Activated T-helper 1 cell treated with anti-CD3 and anti-CD28 coated beads, Interleukin-12 subunit alpha, Interleukin-12 subunit beta, Interleukin-2, Interleukin-4 antibody, amounts not matched to agents 30 ng/mL and 10 ng/mL and 1 ng/mL, durations not matched to agents 14 hours and 24 hours and 36 hours (primary cell): ENCODE data around the gene TAF12. TPM values are rescaled to one million over a fixed set of nuclear protein-coding genes. Genes with fewer than 3 reads are reported as not detected.
"Not testable (repeated sequence)": the region's sequence is repeated elsewhere in the genome, so short reads cannot be mapped to it uniquely, and the experiment has no call there.

ENCODE experiments used
- DNase-seq: peaks from one replicate; pipeline ENCODE4 v3.0.0; 2021; ENCODE audit warnings: low spot score
- H3K27ac Mint-ChIP-seq: one replicate; pipeline ENCODE4 v1.8.0; 2021; ENCODE audit warnings: mild to moderate bottlenecking, mixed read lengths
- H3K27me3 Mint-ChIP-seq: one replicate; pipeline ENCODE4 v1.8.0; 2022; ENCODE audit warnings: mild to moderate bottlenecking, moderate library complexity, mixed read lengths; ENCODE audit not compliant: insufficient read depth
- H3K36me3 Mint-ChIP-seq: one replicate; pipeline ENCODE4 v1.8.0; 2021; ENCODE audit warnings: low read depth, mixed read lengths
- H3K4me1 Mint-ChIP-seq: one replicate; pipeline ENCODE4 v1.8.0; 2021; ENCODE audit warnings: low read depth, mixed read lengths
- H3K4me3 Mint-ChIP-seq: one replicate; pipeline ENCODE4 v1.8.0; 2021; ENCODE audit warnings: mild to moderate bottlenecking, moderate library complexity, mixed read lengths
- H3K9me3 Mint-ChIP-seq: one replicate; pipeline ENCODE4 v1.8.0; 2021; ENCODE audit warnings: mixed read lengths
- intact Hi-C: fragments of 100-400 bp; cut with micrococcal nuclease; formaldehyde crosslinking; loops from one replicate; pipeline ENCODE4 v1.15.1; 2024
- total RNA-seq: library from RNA; stranded (reverse); gene quantifications from 2 replicates; pipeline ENCODE4 v1.2.3, GENCODE V29; 2022

The TAF12 gene
- 32.8 and 33.9 TPM in 2 replicates for total RNA-seq

GRCh38 chr1:28642847-28643635 lies at the start of gene TAF12:
TAF12 (minus strand) TSS chr1:28643067; CDS start chr1:28622081, 20,986 bp downstream.
- peak within 1 kb of the TSS; percentile 99 for H3K4me3 Mint-ChIP-seq
- peak within 1 kb of the TSS; percentile 99 for H3K27ac Mint-ChIP-seq
- peaks cover 55% of the 10 kb centered on the region for H3K4me1 Mint-ChIP-seq
- intact Hi-C loops, result loop anchor here (1.0 to 10.0 kb wide), 11 partner anchors 25 to 558 kb away; partner anchors contain the start of genes EYA3, GMEB1, SRSF4 and TRNAU1AP
- H3K9me3 Mint-ChIP-seq, result no peaks in the 10 kb centered on the region
- peaks cover 12% of the 10 kb centered on the region for H3K36me3 Mint-ChIP-seq
- DNase-seq, result peak; percentile 85
- no peaks in the 10 kb centered on the region for H3K27me3 Mint-ChIP-seq

GRCh38 chr1:28691627-28692026 lies 48.8 kb upstream of the TAF12 start:
- intact Hi-C loops, H3K27ac Mint-ChIP-seq, H3K9me3 Mint-ChIP-seq, H3K27me3 Mint-ChIP-seq, H3K4me1 Mint-ChIP-seq, H3K4me3 Mint-ChIP-seq, DNase-seq: not testable (repeated sequence)
- peaks cover 34% of the 10 kb centered on the region for H3K36me3 Mint-ChIP-seq

GRCh38 chr1:28684937-28685336 lies 42.1 kb upstream of the TAF12 start:
- Mint-ChIP-seq H3K27ac (no peak overlapping the region), H3K4me1 (no peaks in the 10 kb centered on the region), H3K9me3 (no peaks in the 10 kb centered on the region), H3K36me3 (peaks cover 27% of the 10 kb centered on the region), H3K27me3 (no peaks in the 10 kb centered on the region), H3K4me3 (no peak overlapping the region)
- intact Hi-C loops, result no loop called here
- DNase-seq, result no peak

GRCh38 chr1:28682840-28683239 lies 40.0 kb upstream of the TAF12 start:
- H3K36me3 Mint-ChIP-seq, result peaks cover 27% of the 10 kb centered on the region
- no peak overlapping the region for H3K4me3 Mint-ChIP-seq
- intact Hi-C loops, result no loop called here
- H3K27ac Mint-ChIP-seq, result no peak overlapping the region
- H3K9me3 Mint-ChIP-seq, result no peaks in the 10 kb centered on the region
- no peak for DNase-seq
- H3K27me3 Mint-ChIP-seq, result peaks cover 3% of the 10 kb centered on the region
- no peaks in the 10 kb centered on the region for H3K4me1 Mint-ChIP-seq

GRCh38 chr1:28680151-28680550 lies 37.3 kb upstream of the TAF12 start:
- DNase-seq, result no peak
- no peaks in the 10 kb centered on the region for H3K4me1 Mint-ChIP-seq
- no peak overlapping the region for H3K4me3 Mint-ChIP-seq
- H3K9me3 Mint-ChIP-seq, result no peaks in the 10 kb centered on the region
- peaks cover 22% of the 10 kb centered on the region for H3K36me3 Mint-ChIP-seq
- peaks cover 3% of the 10 kb centered on the region for H3K27me3 Mint-ChIP-seq
- intact Hi-C loops, result no loop called here
- no peak overlapping the region for H3K27ac Mint-ChIP-seq

- Mint-ChIP-seq H3K27ac (no peak overlapping the region), H3K4me1 (no peaks in the 10 kb centered on the region), H3K27me3 (peaks cover 3% of the 10 kb centered on the region), H3K4me3 (no peak overlapping the region), H3K36me3 (peaks cover 7% of the 10 kb centered on the region), H3K9me3 (no peaks in the 10 kb centered on the region)
- DNase-seq, result no peak
- intact Hi-C loops, result no loop called here
These were observed 33.0 kb upstream of the TAF12 start for GRCh38 chr1:28675924-28676257.

- intact Hi-C loops, H3K4me1 Mint-ChIP-seq, H3K27ac Mint-ChIP-seq, H3K27me3 Mint-ChIP-seq, DNase-seq, H3K9me3 Mint-ChIP-seq, H3K4me3 Mint-ChIP-seq, H3K36me3 Mint-ChIP-seq: not testable (repeated sequence)
These were observed 30.1 kb upstream of the TAF12 start for GRCh38 chr1:28672971-28673370.

GRCh38 chr1:28671254-28671780 lies 28.4 kb upstream of the TAF12 start:
- no peak for DNase-seq
- intact Hi-C loops, result no loop called here
- peaks cover 7% of the 10 kb centered on the region for H3K36me3 Mint-ChIP-seq
- no peak overlapping the region for H3K27ac Mint-ChIP-seq
- no peaks in the 10 kb centered on the region for H3K9me3 Mint-ChIP-seq
- no peak overlapping the region for H3K4me3 Mint-ChIP-seq
- no peaks in the 10 kb centered on the region for H3K27me3 Mint-ChIP-seq
- peaks cover 6% of the 10 kb centered on the region for H3K4me1 Mint-ChIP-seq

- Mint-ChIP-seq H3K4me3 (peak overlapping the region; percentile 90), H3K9me3 (no peaks in the 10 kb centered on the region), H3K27me3 (no peaks in the 10 kb centered on the region), H3K27ac (peak overlapping the region; percentile 98), H3K4me1 (peaks cover 11% of the 10 kb centered on the region), H3K36me3 (peaks cover 3% of the 10 kb centered on the region)
- intact Hi-C loops, result loop anchor here (1.0 to 5.0 kb wide), 6 partner anchors 21 to 512 kb away; partner anchors contain the start of genes RNU11, SRSF4, TAF12 and YTHDF2
- peak; percentile 22 for DNase-seq
These were observed 26.3 kb upstream of the TAF12 start for GRCh38 chr1:28668956-28669723.

GRCh38 chr1:28668191-28668955 lies 25.5 kb upstream of the TAF12 start, which contains the start of gene GMEB1:
GMEB1 (plus strand) TSS chr1:28668784; CDS start chr1:28683613, 14,829 bp downstream.
- H3K4me3 Mint-ChIP-seq, result peak within 1 kb of the TSS; percentile 90
- no peaks in the 10 kb centered on the region for H3K27me3 Mint-ChIP-seq
- peaks cover 11% of the 10 kb centered on the region for H3K4me1 Mint-ChIP-seq
- peak within 1 kb of the TSS; percentile 98 for H3K27ac Mint-ChIP-seq
- intact Hi-C loops, result loop anchor here (1.0 to 5.0 kb wide), 6 partner anchors 20 to 512 kb away; partner anchors contain the start of genes RNU11, SRSF4, TAF12 and YTHDF2
- H3K36me3 Mint-ChIP-seq, result peaks cover 3% of the 10 kb centered on the region
- no peaks in the 10 kb centered on the region for H3K9me3 Mint-ChIP-seq
- DNase-seq, result peak; percentile 87

GRCh38 chr1:28666806-28667205 lies 23.9 kb upstream of the TAF12 start:
- intact Hi-C loops, result loop anchor here (5.0 kb wide), 1 partner anchor 220 kb away; no protein-coding TSS in a partner anchor
- Mint-ChIP-seq H3K27ac (no peak overlapping the region), H3K36me3 (no peaks in the 10 kb centered on the region), H3K4me1 (peaks cover 11% of the 10 kb centered on the region), H3K27me3 (no peaks in the 10 kb centered on the region), H3K9me3 (no peaks in the 10 kb centered on the region), H3K4me3 (peak overlapping the region; percentile 33)
- DNase-seq, result no peak

- no peaks in the 10 kb centered on the region for H3K27me3 Mint-ChIP-seq
These were observed 21.1 kb upstream of the TAF12 start for GRCh38 chr1:28663871-28664470.

More at GRCh38 chr1:28663871-28664470, 21.1 kb upstream of the TAF12 start:
- no peak for DNase-seq
- Mint-ChIP-seq H3K4me3 (no peak overlapping the region), H3K27ac (no peak overlapping the region), H3K4me1 (peaks cover 11% of the 10 kb centered on the region), H3K36me3 (no peaks in the 10 kb centered on the region), H3K9me3 (no peaks in the 10 kb centered on the region)
- intact Hi-C loops, result no loop called here
